ENCODE data around the gene PLD6. TPM values are rescaled to one million over a fixed set of nuclear protein-coding genes. Genes with fewer than 3 reads are reported as not detected.

The PLD6 gene
- total RNA-seq, 1 experiment from 2014 or later, result 15.1 TPM

DNA sequence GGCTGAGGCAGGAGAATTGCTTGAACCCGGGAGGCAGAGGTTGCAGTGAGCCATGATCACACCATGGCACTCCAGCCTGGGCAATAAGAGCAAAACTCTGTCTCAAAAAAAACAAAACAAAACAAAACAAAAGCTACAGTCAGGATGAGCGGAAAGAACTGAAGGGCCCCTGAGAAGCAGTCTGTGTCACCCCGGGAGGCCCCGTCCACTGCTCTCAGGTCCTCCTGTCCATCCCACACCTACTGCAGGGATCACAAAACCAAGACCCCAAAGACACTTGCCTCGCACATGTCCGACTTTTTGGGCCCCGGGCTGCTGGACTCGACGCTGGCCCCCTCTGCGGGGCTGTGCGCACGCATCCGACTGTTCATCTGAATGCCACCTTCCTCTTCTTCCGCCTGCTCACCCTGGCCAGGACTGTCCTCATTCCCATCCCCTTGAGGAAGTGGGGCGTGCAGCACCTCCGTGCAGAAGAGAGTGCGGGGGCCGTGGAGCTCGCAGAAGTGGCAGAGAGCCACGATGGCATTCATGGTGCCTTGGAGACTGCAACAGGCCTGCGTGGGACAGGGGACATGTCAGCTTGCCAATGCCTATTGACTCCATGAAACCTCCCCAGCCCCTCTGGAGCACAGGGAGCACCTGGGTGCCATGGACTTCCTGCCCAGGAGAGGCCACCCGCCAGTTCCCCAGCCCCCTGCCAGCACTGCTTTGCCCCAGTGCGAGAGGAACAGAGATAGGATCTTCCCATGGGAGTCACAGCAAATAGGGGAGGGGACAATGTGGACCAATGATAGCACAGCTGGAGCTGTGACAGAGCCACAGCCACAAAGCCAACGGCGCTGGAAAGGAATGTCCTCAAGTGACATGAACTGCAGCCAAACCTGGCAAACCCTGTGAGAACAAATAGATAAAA lies 21.7 kb upstream of the PLD6 start:
- DNase-seq (ENCODE audit: low spot score), result no peak

DNA sequence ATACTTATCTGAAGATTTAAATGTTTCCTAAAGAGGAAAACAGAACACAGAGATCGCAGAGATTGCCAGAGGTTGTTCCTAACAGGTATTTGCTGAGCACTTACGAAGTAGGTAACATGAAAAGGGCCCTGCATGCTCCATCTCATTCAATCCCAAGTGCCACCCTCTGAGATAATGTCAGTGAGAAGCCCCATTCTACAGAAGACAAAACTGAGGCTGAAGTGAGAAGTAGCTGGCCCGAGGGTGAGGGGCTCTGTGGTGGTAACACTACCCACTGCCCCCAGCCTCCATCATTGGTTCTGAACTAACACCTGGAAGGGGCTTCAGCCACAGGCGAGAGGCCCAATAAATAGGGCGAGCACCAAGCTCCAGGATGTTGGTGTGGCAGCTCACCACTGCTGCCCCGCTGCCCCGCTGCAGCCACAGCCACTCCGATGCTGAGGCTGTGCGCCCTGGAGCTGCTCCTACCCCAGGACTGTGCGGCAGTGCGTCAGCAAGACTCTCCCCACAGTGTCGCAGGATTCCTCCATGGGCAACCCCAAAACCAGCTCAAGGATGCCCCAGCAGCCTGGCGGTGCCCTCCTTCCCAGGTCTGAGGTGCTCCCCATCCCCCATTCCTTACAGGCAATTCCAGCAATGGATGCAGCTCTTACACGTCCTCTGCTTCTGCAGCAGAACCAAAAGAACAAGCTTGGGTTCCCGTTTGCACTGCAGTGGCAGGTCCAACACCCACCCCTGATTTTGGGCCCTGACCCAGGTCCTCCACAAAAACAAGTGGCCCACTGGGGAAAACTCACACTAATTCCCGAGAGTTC lies 20.5 kb upstream of the PLD6 start:
- no peak for DNase-seq (ENCODE audit: low spot score)

DNA sequence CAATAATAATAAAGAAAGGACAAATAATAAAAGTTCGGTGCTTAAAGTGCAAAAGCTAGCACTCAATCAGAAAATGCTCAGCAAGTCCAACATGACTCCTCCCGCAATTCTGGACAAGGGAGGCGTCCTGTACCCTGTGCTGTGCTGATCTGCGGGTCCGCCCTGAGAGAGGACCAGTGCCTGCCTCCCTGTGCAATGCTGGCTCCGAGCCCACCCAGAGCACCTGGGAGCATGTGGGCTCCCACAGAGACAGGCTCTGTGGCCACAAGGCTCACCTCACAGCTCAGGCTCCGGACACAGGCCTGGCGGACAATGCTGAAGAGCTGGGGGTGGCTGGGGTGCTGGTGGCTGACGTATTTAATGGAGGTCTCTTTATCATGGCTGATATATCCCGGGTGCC lies 19.8 kb upstream of the PLD6 start:
- DNase-seq (ENCODE audit: low spot score), result no peak

DNA sequence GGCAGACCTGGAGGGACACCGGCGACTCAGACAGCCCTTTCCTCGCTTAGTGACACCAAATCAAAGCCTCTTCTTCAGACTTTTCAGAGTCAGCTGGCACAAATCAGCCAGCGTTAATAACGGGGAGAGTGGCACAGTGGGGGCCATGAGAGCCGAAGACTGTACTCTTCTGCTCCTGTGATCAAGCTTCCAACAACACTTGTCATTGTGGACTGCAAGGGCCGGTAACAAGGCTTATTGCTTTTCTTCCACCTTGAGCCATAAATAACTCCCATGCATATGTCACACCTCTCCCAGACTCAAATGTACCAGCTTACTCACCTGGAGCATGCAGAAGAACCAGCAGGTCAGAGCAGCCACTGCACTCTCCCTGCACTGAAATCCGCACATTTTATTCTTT lies 18.0 kb upstream of the PLD6 start:
- no peak for DNase-seq (ENCODE audit: low spot score)

DNA sequence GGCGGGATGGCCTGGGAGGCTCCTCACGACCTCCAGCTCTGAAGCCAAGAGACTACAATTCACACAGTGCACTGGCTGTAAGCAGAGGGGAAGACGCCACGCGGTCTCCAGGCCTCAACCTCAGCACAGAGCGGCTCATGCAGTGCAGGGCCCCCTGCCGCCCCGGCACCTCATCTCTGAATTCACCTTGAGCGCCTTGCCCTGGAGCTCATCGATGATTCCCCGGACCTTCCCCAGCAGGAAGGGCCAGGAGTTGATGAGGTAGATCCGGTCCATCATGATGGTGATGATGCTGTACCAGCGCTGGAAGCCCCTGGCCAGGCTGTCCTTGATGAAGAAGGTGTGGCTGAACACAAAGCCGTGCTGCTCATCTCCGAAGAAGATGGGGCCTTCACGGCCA lies 17.6 kb upstream of the PLD6 start:
- DNase-seq (ENCODE audit: low spot score), result no peak

DNA sequence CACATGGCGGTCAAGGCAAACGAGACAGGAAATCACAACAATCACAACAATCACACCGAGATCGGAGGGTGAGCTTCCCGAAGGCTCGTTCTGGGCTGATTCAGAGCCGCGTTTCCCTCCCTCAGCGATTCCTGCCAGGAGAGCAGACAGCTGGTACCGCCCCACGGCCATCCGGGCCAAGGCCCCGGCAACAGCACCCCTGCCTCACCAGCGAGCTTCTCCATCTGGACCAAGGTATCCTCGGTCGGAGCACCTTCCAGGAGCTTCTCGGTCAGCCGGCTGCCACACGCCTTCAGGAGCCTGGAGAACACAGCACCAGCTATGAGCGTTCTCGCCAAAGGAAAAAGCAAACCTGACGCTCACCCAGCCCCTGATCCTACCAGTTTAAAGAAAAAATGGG lies 15.2 kb upstream of the PLD6 start:
- DNase-seq (ENCODE audit: low spot score), result no peak

DNA sequence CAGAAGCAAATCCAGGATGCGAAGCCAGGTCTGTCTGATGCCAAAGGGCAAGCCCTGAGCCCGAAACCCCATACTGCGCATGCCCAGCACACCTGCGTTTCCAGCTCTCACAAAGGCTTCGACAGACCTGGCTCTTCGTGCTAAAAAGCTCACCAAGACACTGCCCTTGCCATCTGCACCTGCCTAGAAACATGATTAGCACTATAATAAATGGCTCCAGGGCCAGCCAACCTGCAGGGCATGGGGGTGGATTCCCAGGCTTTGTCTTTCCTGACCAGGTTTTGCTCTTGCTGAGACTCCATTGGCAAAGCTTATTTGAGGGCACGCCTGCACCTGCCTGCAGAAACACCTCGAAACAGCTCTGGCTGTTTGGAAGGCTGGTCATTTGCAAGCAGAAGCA lies 14.4 kb upstream of the PLD6 start:
- DNase-seq (ENCODE audit: low spot score), result no peak

DNA sequence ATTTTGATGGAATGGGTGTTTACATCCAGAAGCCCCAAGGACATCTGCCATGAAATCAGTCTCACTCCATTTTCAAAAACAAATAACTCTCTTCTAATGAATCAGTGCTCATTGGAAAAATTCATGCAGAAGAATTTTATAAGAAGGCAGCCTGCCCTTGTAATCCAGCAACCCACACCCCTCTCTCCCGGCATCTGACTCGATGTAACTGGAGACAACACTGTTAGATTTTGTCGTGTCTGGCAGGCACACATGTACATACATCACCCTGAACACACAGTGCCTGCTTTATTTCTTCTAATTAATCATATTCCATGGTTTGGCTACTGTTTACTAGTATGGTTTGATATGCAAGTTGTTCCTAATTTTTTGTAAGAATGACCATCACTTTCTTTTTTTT lies 11.9 kb upstream of the PLD6 start:
- no peak for DNase-seq (ENCODE audit: low spot score)

DNA sequence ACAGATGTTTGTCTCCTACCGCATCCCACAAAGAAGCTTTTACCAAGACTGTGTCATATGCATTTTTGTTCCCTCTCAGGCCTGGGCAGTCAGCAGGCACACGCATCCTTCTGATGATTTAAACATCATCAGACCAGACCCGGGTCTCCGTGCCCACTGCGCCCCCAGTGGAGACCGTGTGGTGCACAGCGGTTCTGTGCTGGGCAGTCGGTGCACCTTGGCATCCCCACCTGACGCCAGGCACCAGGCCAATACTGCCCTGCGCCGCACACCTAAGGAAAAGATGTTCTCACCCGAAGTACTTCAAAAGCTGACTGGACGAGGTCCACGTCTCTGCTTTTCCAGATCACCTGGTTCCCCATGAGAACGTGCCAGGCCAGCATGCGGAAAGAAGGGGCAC lies 10.6 kb upstream of the PLD6 start:
- DNase-seq (ENCODE audit: low spot score), result no peak

DNA sequence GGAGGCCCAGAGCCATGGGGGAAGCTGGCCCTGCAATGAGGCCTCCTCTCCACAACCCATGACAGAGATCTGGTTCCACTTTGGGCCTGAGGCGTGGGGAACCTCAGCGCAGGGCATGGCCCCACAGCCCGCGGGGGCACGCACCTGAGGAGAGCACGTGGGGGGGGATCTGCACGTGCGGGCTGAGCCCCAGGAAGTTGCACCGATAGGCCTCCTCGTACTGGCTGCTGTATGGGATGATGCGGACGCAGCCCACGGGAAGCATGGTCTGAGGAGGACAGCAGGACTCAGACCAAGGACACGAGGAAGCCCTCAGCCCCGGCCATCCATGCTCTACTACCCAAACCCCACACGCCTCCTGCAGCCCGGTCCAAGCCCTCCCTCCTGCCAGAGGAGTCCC lies 10.1 kb upstream of the PLD6 start:
- no peak for DNase-seq (ENCODE audit: low spot score)

DNA sequence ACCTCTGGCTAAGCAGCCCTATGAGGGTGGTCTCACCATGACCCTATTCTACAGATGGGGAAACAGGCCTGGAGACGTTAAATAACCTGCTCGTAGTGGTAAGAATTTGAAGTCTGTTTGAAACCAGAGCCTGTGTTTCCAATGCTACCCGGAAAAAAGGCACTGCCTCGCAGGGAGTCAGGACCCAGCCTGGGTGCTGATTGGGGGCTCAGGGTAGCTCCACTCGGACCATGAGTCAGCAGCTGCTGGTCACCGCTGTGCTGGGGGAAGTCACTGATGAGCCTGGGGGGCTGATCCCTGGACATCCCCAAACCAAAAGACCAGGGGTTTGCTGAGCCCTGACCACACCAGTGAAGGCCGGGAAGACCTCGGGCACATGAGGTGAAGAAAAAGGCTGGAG lies 9.4 kb upstream of the PLD6 start:
- no peak for DNase-seq (ENCODE audit: low spot score)

DNA sequence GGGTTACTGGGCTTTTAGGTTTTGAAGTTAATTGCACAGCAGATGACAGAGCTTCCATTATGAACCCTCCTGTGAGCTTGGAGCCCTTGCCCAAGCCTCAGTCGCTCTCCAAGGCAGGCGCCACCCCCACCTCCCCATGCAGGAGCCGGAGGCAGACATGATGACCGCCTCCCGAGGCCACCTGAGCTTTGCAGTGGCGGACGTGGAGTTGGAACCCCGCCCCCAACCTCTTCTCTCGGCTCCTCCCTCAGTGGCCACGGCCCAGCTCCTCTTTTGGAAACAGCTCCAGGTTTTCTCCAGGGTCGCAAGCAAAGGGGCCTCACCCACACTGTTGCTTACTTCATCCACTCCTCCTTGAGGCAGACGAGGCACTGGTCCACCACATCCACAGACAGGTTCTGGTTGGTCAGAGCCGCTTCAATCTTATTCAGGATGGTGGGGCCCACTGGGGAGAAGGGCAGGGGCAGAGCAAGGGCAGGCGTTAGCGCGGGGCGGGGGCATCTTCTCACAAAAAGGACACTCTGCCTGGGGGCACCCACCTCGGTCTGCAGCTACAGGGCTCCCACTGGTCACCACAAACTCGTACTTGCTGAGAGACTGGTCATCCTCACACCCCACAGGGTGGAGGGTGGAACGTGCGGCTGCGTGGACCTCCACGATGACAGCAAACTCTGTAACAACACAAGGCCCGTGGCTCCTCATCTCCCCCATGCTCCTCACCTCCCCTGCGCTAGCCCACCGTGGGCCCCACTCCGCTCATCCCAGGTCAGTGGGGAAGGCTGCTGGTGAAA lies 8.7 kb upstream of the PLD6 start:
- DNase-seq (ENCODE audit: low spot score), result no peak

DNA sequence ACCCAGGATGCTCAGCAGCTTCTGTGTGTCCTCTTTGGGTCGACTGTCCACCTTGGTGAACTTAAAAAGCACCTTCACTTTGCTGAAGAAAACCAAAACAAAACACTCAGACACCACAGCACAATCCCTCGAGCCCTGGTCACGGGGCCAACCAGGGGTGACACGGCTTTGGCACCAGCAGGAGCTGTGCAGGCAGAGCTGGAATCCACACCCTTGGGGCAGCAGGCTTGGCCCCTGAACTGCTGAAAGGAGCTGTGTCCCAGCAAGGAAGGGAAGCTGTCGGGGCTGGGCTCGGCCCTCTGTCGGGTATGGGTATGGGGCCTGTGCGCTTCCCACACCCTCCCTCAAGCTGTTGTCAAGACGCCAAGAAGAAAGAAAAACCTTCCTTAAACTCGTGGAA lies 7.6 kb upstream of the PLD6 start:
- DNase-seq (ENCODE audit: low spot score), result no peak

DNA sequence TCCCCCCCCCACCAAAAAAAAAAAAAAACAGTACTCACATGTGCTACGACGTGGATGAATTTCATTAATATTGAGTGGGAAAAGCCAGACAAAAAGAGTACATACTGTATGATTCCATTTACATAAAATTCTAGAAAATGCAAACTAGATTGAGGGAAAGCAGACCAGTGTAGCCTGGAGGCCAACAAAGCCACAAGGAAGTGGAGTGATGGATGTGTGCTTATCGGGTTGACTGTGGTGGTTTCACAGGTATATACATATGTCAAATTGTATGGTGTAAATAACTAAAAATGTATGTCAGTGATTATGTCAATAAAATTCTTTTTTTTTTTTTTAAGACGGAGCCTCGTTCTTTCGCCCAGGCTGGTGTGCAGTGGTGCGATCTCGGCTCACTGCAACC lies 1.9 kb upstream of the PLD6 start:
- no peak for DNase-seq (ENCODE audit: low spot score)

DNA sequence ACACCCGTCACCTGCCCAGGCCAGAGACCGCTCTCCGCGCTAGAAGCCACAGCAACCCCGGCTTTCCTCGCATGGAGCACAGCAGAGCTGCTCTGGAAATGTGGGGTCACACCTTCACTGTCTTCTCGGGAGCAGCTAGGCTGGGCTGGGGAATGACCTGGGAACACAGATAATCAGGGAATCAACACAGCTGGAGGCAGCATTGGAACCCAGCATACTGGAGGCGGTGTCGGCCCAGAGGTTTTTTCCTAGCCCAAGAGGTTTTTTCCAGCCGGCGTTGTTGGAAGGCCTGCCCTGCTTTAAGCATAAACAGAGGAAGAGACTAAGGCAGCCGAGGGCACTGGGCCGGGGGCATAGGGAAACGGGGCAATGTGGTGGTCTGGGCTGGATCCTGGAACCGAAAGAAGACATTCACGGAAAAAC lies 791 bp upstream of the PLD6 start:
- no peak for DNase-seq (ENCODE audit: low spot score)

DNA sequence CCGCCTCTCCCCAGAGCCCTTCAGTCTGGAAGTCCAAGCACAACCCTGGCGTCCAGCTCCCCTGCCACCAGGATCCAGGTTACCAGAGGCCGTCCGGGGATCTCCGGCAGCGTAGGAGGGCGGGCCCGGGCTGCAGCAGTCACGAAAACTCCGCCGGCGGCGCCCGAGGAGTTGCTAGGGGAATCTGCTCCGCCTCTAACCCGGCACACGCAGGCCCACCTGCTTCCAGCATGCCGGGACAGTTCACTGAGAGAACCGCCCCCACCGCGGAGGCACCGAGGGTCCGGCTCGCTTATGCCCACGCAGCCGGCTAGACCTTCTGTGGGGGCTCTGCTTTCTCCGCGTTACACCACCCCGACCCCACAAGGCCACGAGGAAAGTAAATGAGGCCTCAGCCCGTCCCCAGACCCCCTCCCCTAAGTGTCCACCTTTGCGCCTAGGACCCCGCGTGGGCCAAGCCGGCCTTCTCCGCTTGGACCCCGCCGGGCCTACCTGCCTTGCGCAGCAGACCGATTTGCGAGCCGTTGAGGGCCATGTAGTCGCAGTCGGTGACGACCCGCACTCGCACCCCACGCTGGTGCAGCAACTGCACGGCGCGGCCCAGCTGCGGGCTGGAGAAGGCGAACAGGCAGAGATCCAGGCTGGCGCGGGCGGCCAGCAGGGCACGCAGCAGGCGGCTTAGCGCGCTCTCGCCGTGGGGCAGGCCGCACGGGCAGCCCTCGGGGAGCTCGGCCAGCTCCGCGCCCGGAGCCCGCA lies 587 bp downstream of the PLD6 start:
- DNase-seq (ENCODE audit: low spot score), result no peak

DNA sequence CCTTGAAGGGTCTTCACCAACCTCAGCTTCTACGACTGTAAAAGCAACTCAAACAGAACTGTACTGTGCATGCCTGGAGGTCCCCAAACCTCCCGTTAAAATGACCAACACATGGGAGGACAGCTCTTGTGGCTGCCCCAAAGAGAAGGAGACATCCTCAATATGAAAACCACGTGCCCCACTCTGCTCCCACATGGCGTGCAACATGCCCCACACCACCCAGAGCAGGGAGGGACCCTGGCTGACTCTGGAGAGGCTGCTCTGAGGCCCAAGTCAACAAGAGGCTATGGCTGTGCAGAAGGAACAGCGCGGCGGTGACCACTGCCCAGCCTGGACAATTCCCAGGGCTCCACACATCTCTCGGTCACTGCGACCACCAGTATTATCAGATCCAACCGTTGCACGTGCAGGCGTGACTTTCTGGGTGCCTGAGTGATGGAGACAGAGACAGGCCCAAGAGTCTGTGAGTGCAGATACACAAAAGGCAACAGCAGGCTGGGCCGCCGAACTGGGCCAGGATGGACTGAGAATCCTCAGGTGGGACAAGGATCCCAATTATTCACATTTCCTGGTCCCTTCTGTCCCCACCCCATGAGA lies 1.4 kb downstream of the PLD6 start:
- no peak for DNase-seq (ENCODE audit: low spot score)

DNA sequence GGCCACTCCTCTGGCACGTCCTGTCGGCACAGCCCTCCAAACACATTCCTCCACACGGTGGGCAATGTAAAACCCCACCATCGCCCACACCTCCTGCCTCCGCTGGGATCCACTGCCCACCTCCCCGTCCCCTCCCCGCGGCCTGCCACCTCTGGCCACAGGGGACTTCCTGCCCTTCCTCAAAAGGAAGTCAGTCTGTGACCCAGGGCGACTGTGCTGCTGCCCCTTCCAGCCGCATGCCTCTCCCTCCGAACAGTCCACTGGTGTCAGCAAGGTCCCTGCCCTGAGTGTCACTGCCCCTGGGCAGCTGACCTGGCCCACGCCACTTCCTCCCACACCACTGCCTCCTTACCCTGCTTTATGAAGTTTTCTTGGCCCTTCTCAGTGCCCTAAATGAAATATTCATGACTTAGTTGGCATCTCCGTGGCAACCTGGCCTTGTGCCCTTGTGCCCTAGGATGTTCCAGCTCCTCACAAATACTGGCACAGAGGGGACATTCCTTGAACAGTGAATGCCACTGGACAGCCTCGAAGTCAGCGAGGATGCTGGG lies 2.0 kb downstream of the PLD6 start:
- DNase-seq (ENCODE audit: low spot score), result no peak

DNA sequence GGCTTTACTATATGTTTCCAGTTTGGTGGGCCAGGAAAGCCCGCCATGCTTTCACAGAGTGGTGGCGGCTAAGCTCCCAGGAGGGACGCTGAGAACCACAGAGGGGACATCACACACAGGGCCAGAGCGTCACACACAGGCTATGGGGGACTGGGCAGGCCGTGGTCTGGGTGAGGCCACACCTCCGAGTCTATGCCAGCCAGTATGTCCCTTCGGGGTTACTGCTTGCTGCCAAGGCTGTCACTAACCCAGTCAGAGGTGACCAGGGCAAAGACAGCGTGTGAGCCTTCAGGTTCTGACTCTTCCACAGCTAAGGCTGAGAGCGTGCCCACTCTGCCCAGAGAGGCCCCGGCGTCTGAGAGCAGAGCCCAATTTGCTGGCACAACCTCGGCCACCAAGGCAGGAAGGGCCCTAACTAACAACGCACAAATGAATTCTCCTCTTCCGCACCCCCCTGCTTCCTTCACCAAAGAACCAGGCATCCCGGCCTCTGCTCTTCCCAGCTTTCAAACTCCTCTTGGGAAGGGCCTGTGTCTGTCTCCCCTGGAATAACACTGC lies 2.9 kb downstream of the PLD6 start:
- no peak for DNase-seq (ENCODE audit: low spot score)

DNA sequence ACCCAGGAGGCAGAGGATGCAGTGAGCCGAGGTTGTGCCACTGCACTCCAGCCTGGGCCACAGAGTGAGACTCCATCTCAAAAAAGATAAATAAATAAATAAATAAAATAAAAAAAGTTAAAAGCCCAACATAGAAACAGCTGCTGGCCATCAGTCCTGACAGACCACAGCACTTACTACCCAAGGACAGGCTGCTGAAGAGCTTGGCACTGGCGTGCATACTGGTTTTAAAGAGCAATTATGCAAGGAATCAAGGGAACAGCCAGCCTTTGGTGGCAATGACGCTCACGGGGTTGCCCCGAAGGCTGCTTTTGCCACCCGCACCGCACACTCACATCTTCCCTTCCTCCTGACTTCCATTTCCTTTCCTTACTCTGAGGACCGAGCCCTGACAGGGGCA lies 4.2 kb downstream of the PLD6 start:
- DNase-seq (ENCODE audit: low spot score), result no peak

DNA sequence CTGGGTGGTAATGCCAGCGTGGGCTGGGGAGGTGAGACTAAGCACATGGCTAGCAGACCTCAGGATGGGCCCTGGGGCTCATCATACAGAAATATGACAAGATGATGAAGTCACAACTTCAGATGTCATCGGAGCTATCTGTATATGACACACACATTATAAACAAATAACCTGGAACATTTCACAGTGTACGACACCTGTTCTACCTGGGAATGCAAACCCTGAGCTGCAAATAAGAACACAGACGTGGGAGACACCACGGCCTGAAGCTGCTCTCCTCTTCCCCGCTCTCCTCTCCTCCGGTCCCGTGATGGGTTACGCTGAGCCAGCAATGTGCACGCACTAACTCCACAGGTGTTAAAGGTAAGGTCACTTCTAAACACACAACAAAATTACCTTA lies 4.9 kb downstream of the PLD6 start:
- DNase-seq (ENCODE audit: low spot score), result no peak
